Stimulated activated CD4-positive, alpha-beta T cell treated with anti-CD3 and anti-CD28 coated beads, TNF-alpha, amount 100 ng/mL, for 1 hour (primary cell): Measurements from ENCODE around the gene LRRFIP2.

Experiments used
- DNase-seq, 3 donors: peaks; one replicate each; pipeline ENCODE4 v3.0.0-alpha.2; 2020; ENCODE audit warnings: low read depth in 3 of 3, low spot score in 1 of 3

The LRRFIP2 gene

DNA sequence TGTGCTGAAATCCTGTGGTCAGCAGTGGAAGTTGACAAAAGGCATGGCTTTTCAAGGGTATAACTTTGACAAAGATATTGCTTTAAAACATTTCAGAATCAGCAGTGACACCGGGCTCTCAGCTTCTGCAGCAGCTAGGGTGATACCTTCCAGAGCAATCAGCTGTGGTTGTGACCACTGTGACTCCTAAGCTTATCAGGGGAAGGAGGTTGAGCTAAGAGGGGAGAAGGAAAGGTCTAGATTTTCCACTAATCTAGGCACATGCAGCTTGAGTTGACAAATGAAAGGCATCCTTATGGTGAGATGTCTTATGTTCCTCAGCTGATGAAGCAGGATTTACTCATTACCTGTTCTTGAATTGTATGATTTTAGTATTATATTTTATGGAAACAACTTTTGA is 16.3 kb upstream of the LRRFIP2 start:
- no peak for DNase-seq

DNA sequence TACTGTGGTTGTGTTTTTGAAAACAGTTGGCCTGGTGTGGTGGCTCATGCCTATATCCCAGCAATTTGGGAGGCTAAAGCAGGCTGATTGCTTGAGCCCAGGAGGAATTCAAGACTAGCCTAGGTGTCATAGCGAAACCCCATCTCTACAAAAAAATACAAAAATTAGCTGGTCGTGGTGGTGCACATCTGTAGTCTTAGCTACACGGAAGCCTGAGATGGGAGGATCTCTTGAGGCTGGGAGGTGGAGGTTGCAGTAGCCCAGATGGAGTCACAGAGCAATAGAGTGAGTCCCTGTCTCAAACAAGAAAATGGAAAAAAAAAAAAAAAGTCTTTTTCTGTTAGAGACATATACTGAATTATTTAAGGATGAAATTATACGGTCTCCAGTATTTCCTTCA is 14.7 kb upstream of the LRRFIP2 start:
- DNase-seq: no peak

- DNase-seq: no peak
Measured at GRCh38 chr3:37183976-37184375, 9.6 kb upstream of the LRRFIP2 start.

DNA sequence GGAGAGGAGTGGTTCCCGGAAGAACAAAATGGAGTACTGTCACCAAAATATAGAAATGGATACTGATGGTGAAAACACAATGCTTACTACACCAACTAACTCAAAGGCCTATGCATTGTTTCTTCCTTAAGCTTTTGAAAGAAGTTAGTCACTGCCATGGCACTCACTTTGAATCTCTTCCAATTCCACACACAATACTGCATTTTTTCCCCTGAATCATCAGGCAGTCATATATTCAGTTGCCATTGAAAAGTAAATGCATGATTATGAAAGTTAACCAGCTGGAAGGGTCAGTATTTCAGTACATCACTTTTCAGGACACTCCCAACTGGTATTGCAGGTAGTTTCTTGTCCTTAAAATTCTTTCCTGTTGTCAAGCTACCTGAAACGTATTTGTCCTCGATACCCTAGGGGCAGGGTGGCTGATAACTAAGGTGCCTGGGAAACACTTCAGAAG is 9.0 kb upstream of the LRRFIP2 start:
- DNase-seq: no peak

GRCh38 chr3:37182816-37183215 is 8.4 kb upstream of the LRRFIP2 start:
- no peak for DNase-seq

DNA sequence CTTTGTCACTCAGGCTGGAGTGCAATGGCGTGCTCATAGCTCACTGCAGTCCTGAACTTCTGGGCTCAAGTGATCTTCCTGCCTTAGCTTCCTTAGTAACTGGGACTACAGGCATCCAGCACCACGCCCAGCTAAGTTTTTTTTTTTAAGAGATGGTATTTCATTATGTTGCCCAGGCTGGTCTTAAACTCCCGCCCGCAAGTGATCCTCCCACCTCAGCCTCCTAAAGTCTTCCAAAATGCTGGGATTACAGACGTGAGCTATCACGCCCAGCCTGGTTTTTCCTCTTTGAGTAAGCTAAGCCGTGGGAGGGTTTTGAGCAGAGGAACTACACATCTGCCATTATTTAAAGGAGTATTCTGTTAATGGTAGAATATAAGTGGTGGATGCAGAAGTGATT is 7.4 kb upstream of the LRRFIP2 start:
- no peak for DNase-seq

DNA sequence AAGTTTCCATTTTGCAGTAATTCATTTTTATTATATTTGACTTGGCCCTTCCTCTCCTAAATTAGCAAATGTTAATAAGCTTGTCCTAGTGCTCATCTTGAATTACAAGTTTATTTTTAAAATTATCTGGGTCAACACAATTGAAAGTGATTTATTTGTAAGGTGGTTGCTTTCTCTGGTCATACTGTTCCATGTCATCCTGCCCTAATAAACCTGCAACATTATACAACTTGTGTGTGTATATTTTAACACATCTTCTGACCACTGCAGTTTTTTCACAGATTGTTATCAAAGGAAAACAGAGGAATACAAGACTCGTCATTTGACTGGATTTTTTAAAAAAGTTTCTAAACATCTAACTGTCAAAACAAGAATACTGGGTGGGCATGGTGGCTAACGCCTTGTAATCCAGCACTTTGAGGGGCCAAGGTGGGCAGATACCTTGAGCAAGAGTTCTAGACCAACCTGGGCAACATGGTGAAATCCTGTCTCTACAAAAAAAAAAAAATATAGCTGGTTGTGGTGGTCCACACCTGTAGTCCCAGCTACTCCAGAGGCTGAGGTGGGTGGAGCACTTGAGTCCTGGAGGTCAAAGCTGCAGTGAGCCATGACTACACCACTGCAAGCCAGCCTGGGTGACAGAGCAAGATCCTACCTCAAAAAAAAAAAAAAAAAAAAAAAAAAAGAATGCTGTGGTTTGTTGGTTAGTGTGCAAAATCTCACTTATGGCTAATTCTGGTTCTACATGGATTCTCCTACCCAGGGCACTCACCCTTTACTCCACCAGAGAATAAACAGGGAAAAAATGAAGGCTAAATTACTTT is 5.0 kb upstream of the LRRFIP2 start:
- DNase-seq: no peak

DNA sequence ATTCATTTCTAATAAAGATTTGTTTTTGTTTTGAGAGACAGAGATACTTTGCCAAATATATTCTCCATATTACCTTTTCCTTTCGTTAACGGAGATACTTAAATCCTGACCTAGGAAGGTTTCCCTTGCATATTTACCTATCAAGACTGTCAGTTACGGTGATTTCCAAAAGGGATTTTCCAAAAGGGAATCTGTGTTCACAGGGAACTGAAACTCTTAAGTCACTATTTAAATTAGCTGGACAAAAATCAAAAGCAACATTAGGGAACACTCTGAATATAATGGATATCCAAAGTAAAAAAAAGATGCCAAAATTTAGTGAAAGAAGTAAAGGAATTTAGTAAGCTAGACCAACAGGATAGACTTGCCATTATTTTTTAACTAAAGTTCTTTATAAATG is 576 bp downstream of the LRRFIP2 start:
- DNase-seq: no peak

DNA sequence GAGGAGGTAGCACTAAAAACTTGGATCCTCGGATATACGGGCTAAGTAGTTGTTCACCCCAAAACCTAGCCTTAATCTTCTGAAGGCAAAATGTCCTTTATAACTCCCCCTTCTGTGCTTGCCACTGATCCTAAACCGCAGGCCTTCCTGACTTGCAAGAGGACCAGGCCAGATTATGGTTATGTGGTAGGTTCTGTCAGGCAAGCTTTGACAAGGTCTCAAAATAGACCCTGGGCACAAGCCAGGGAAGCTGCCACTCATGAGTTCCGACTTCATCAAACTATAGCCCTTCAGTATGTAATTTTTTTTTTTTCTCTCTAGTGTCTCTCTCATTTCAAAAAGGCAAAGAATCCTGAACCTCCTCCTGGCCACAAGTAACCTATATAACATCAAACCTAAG is 3.2 kb downstream of the LRRFIP2 start:
- DNase-seq: no peak

DNA sequence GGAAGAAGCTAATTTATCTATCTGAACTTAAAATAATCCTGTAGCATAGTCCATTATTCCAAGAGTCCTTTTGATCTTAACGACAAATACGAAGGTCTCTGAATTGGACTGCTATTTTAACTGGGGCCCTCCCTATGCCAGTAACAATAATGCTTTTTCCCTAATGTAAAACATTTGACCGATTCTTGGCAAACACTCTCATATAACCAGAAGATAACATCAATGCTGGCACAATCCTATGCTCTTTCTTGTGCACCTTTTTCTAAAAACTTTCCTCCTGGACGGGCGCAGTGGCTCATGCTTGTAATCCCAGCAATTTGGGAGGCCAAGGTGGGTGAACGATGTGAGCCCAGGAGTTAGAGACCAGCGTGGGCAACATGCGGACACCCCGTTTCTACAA is 3.9 kb downstream of the LRRFIP2 start:
- DNase-seq: no peak

- DNase-seq: no peak
Measured at GRCh38 chr3:37170060-37170459, 4.3 kb downstream of the LRRFIP2 start.

DNA sequence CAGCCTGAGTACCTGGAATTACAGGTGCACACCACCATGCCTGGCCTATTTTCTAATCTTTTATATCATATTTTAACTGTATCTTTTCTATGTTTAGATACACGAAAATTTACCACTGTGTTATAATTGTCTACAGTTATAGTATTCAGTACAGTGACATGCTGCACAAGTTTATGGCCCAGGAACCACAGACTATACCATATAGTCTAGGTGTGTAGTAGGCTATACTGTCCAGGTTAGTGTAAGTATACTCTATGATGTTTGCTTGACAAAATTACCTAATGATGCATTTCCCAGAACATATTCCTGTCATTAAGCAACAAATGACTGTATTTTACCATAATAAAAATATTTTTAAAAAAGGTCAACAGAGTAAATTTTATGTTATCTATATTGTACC is 5.5 kb downstream of the LRRFIP2 start:
- DNase-seq: no peak

DNA sequence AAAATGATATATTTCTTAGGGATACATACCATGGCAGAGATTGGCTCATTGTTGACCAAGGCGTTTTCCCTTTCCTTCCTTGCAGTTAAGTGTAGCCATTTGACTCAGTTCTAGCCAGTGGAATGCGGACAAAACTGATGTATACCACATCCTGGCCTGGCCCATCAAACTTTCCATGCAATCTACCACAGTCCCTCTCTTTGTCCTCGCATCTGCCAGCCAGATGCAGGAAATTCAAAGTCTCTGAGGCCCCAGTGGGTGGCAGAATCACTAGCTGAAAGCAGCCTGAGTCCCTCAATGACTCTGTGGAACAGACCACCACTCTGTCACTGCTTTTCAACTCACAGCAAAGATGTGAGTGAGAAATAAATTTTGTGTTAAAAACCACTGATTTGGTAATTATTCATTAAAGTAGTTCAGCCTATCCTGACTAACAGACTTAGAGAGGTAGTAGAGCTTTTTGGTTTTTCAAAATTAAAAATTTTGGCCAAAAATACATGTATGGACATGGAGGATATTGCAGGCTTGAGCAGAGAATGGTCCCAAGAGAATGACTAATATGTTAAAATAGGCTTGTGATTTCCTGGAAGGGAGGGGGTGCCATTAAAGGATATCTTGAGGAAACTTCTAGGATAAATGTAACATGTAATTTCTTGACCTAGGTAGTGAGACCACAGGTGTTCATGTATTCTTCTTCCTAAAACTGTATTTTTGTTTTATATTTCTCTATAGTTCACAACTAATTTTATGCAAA is 10.9 kb downstream of the LRRFIP2 start:
- DNase-seq: no peak

GRCh38 chr3:37162501-37163245 is 11.7 kb downstream of the LRRFIP2 start:
- no peak for DNase-seq

GRCh38 chr3:37161351-37161750 is 13.0 kb downstream of the LRRFIP2 start:
- no peak for DNase-seq

- DNase-seq: no peak
Measured at GRCh38 chr3:37155782-37156181, 18.6 kb downstream of the LRRFIP2 start.

GRCh38 chr3:37154668-37155314 is 19.6 kb downstream of the LRRFIP2 start:
- DNase-seq: no peak

DNA sequence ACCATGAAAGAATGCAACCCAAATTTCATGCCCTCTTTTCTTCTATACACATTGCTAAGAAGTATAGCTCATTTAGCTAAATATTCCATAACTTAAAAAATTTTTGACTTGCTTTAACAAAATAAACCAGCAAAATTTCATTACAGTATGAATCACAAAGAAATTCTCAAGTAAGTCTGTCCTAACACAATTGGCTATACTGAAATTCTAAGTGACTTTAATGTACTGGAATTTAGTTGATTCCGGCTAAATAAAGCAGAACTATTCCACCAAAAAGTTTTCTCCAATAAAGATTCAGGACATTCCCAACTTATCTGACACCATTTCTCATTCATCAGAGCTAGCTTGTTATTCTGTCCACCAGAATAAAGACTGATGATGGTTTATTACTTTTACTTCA is 23.8 kb downstream of the LRRFIP2 start:
- no peak for DNase-seq

GRCh38 chr3:37149257-37149656 is 25.1 kb downstream of the LRRFIP2 start:
- no peak for DNase-seq

GRCh38 chr3:37148208-37148607 is 26.2 kb downstream of the LRRFIP2 start:
- DNase-seq: no peak

DNA sequence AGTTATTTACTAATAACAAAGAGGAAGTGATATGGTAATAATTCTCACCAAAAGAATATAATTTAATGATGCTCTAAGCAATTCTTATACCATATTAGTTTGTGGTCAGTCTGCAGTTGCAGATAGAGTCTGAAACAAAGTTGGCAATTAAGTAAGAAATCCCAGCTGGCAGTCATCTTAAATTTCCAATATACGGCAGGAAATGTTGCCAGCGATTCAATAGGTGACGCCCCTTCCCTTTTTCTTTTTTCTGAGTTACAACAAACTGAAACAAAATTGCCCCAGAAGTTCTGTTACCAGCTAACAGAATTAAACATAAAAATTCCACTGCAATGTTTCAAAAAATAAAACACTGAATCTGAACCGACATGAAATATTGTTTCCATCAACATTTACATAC is 26.7 kb downstream of the LRRFIP2 start:
- no peak for DNase-seq
